LNCaP clone FGC (cell line): ENCODE measurements around the gene FHIT.

ENCODE experiments used
- DNase-seq: peaks from one replicate; pipeline ENCODE4 v3.0.0-alpha.2; 2011; ENCODE audit warnings: low read depth
- H3K4me3 ChIP-seq: 2 replicates; pipeline ENCODE4 v1.5.1; 2011; ENCODE audit warnings: mild to moderate bottlenecking, low read depth, low read length, control low read depth
- CTCF ChIP-seq: IDR thresholded peaks from 2 replicates; pipeline ENCODE4 v1.5.1; 2012; ENCODE audit warnings: mild to moderate bottlenecking; ENCODE audit not compliant: control insufficient read depth, insufficient read depth; ENCODE audit errors: extremely low read depth

The FHIT gene

GRCh38 chr3:60102154-60102553, 1149.1 kb downstream of the FHIT start:
- no peak overlapping the region for H3K4me3 ChIP-seq
- no peak for DNase-seq
- TF ChIP-seq CTCF = no peak

GRCh38 chr3:60101621-60102020, 1149.6 kb downstream of the FHIT start:
- TF ChIP-seq CTCF = no peak
- no peak for DNase-seq
- H3K4me3 ChIP-seq = no peak overlapping the region

GRCh38 chr3:60096403-60096802, 1154.8 kb downstream of the FHIT start:
- H3K4me3 ChIP-seq = no peak overlapping the region
- TF ChIP-seq CTCF = no peak

GRCh38 chr3:60095930-60096329, 1155.3 kb downstream of the FHIT start:
- DNase-seq = no peak
- H3K4me3 ChIP-seq = no peak overlapping the region
- no peak for TF ChIP-seq CTCF

More at GRCh38 chr3:60096403-60096802, 1154.8 kb downstream of the FHIT start:
- DNase-seq = no peak

- H3K4me3 ChIP-seq = no peak overlapping the region
- TF ChIP-seq CTCF = no peak
- DNase-seq = no peak
These were observed 1155.7 kb downstream of the FHIT start for GRCh38 chr3:60095516-60095915.

- no peak for DNase-seq
- H3K4me3 ChIP-seq = no peak overlapping the region
- TF ChIP-seq CTCF = no peak
These were observed 1156.8 kb downstream of the FHIT start for GRCh38 chr3:60094392-60094947.

- DNase-seq = no peak
- no peak for TF ChIP-seq CTCF
These were observed 1160.7 kb downstream of the FHIT start for GRCh38 chr3:60090548-60090947.

More at GRCh38 chr3:60090548-60090947, 1160.7 kb downstream of the FHIT start:
- no peak overlapping the region for H3K4me3 ChIP-seq
